Body of pancreas (tissue), 4 donors: ENCODE data around the gene ZNF665.

Experiments
- POLR2A ChIP-seq, 3 donors: fragments of 450-650 bp; IDR thresholded peaks; one replicate each; pipeline ENCODE4 v1.6.1; 2016; ENCODE audit warnings: antibody characterized with exemption in 3 of 3, mild to moderate bottlenecking in 2 of 3
- TF ChIP-seq, protein P1 (sequence below), 7 experiments: fragments of 450-650 bp in 4 of 7; fragments of 200-600 bp in 3 of 7; sonication (generic) in 3 of 7; IDR thresholded peaks; one replicate each; pipeline ENCODE4 v1.5.1; 2016 to 2019; ENCODE audit warnings: antibody characterized with exemption in 7 of 7

DNA sequence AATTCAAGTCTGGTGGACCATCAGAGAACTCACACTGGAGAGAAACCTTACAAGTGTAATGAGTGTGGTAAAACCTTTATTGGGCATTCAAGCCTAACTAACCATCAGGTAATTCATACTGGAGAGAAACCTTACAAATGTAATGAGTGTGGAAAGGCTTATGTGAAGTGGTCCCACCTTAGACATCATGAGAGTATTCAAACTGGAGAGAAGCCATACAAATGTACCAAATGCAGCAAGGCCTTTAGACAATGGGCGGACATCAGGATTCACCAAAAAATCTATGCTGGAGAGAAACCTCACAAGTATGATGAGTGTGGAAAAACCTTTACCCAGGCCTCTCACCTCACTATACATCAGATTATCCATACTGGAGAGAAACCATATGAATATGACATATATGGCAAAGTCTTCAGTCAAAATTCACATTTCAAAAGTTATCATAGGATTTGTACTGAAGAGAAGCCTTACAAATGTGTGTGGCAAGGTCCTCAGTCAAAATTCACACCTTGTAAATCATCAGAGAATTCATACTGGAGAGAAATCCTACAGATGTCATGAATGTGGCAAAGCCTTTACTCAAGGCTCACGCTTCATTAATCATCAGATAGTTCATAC, 19.7 kb upstream of the ZNF665 start:
- TF ChIP-seq, protein P1, sequence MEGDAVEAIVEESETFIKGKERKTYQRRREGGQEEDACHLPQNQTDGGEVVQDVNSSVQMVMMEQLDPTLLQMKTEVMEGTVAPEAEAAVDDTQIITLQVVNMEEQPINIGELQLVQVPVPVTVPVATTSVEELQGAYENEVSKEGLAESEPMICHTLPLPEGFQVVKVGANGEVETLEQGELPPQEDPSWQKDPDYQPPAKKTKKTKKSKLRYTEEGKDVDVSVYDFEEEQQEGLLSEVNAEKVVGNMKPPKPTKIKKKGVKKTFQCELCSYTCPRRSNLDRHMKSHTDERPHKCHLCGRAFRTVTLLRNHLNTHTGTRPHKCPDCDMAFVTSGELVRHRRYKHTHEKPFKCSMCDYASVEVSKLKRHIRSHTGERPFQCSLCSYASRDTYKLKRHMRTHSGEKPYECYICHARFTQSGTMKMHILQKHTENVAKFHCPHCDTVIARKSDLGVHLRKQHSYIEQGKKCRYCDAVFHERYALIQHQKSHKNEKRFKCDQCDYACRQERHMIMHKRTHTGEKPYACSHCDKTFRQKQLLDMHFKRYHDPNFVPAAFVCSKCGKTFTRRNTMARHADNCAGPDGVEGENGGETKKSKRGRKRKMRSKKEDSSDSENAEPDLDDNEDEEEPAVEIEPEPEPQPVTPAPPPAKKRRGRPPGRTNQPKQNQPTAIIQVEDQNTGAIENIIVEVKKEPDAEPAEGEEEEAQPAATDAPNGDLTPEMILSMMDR (IDR thresholded peaks at IDR 0.05): no peak
- TF ChIP-seq POLR2A (IDR thresholded peaks at IDR 0.05): no peak
